Upper lobe of right lung (tissue), 1 donor: ENCODE measurements around the gene DSC3. TPM values are rescaled to one million over a fixed set of nuclear protein-coding genes. Genes with fewer than 3 reads are reported as not detected.
A peak's percentile ranks its signal among the peaks of the same experiment; 100 is the strongest.

Source experiments
- ATAC-seq: fragments of 200-7000 bp; cut with Tn5 transposase; one replicate; pipeline ENCODE4 v1.9.1; 2020; ENCODE audit warnings: mild to moderate bottlenecking, moderate library complexity
- DNase-seq: peaks from one replicate; pipeline ENCODE4 v3.0.0-alpha.2; 2020
- H3K27ac ChIP-seq: fragments of 200-600 bp; one replicate; pipeline ENCODE4 v1.8.0; 2022
- H3K27me3 ChIP-seq: fragments of 200-600 bp; one replicate; pipeline ENCODE4 v1.8.0; 2022; ENCODE audit warnings: mild to moderate bottlenecking
- H3K36me3 ChIP-seq: fragments of 200-600 bp; one replicate; pipeline ENCODE4 v1.8.0; 2022
- H3K4me1 ChIP-seq: fragments of 200-600 bp; one replicate; pipeline ENCODE4 v1.8.0; 2022
- H3K4me3 ChIP-seq: fragments of 200-600 bp; one replicate; pipeline ENCODE4 v1.8.0; 2022; ENCODE audit warnings: mild to moderate bottlenecking
- H3K9me3 ChIP-seq: fragments of 200-600 bp; one replicate; pipeline ENCODE4 v1.8.0; 2022
- intact Hi-C: fragments of 100-400 bp; cut with DNase I; formaldehyde crosslinking; loops from one replicate; pipeline ENCODE4 v1.11.0; 2022
- long read RNA-seq: library from polyadenylated mRNA; unstranded; transcript quantifications from one replicate; pipeline ENCODE4 v2.0.0, GENCODE V29; 2021
- total RNA-seq: library from RNA; stranded (reverse); fragmentation: NEBNext Ultra II Directional; extraction: Animal tissue kit (Norgen Biotek cat#: 25700); gene quantifications from one replicate; pipeline ENCODE4 v1.2.1, GENCODE V29; 2021
- TF ChIP-seq, protein P1 (sequence below): fragments of 200-600 bp; IDR thresholded peaks from one replicate; pipeline ENCODE4 v1.8.0; 2022; ENCODE audit warnings: antibody characterized with exemption
- donor health status: DM: no; HTN: yes; CAD: no; lungs with severe emphysema.

DSC3 gene
- 1.6 TPM for total RNA-seq
- long read RNA-seq, full-length matches to known transcripts: 2 of 4 reads
- long read RNA-seq, partial matches to known transcripts: 2 of 4 reads
- long read RNA-seq, other reads (novel, unspliced or antisense): 0 of 4 reads

DNA sequence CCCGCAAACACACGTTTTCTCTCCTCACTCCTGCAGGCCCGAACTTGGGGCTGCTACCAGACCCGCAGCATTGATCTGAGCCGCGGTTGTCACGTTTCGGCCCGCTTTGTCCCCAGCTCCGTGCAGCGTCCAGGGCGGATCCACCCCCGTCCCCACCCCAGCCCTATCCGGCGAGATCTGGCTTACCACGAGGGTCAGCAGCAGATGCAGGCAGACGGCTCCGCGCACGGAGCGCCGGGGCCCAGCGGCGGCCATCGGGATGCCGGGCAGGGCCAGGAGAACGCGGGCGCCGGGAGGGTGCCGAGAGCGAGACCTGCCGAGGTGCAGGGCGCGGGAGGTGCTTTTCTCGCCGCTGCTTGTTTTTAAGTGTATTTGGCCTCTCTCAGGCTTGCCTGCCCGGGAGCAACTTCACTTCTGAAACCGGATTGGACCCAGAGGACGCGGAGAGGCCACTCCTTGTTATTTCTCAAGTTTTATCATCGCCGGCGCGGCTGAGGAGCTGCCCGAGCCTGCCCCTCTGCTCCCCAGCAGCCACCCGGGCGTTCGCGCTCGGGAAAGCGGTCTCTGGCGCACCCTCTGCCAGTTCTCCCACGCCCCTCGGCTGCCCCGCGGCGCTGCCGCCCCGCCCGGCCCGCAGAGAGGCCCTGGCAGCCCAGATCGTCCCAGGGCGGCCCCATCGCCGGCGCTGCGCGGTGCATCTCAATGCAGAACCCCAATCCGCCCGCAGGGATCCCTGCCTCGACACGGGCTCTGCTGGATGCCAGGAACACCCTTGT is at the start of gene DSC3:
DSC3 (minus strand) TSS at position 337 of the 776 bp plus-strand sequence; CDS start at position 255, 82 bp downstream.
- peaks cover 62% of the 10 kb centered on the region for H3K27me3 ChIP-seq
- TF ChIP-seq, protein P1, sequence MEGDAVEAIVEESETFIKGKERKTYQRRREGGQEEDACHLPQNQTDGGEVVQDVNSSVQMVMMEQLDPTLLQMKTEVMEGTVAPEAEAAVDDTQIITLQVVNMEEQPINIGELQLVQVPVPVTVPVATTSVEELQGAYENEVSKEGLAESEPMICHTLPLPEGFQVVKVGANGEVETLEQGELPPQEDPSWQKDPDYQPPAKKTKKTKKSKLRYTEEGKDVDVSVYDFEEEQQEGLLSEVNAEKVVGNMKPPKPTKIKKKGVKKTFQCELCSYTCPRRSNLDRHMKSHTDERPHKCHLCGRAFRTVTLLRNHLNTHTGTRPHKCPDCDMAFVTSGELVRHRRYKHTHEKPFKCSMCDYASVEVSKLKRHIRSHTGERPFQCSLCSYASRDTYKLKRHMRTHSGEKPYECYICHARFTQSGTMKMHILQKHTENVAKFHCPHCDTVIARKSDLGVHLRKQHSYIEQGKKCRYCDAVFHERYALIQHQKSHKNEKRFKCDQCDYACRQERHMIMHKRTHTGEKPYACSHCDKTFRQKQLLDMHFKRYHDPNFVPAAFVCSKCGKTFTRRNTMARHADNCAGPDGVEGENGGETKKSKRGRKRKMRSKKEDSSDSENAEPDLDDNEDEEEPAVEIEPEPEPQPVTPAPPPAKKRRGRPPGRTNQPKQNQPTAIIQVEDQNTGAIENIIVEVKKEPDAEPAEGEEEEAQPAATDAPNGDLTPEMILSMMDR: no peak

DNA sequence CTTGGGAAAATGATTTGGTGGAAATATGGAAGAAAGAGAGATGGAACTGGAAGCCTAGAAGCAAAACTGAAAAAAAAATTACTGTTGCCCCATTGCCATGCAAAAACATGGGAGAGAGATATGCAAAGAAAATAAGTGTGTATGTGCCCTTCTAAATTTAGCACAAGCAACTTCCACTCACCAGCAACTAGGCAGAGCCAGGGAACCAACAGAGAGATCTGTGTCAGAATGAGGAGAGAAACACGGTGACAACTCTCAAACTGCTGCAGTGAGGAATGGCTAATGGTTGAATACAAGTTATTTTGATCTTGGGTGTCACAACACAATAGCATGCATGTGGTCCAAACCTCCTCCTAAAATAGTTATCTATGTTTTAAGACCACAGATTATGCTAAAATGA is 48.8 kb upstream of the DSC3 start:
- no peak overlapping the region for H3K4me3 ChIP-seq
- no peak for DNase-seq
- intact Hi-C loops: no loop called here
- no peaks in the 10 kb centered on the region for H3K27me3 ChIP-seq
- no peak overlapping the region for H3K27ac ChIP-seq
- peaks cover 10% of the 10 kb centered on the region for H3K36me3 ChIP-seq
- TF ChIP-seq, protein P1: no peak
- H3K4me1 ChIP-seq: no peaks in the 10 kb centered on the region
- no peak for ATAC-seq
- H3K9me3 ChIP-seq: no peaks in the 10 kb centered on the region

More for the DNA sequence above, at the start of gene DSC3:
- DNase-seq (peak; percentile 64), ATAC-seq (peak; percentile 57)
- Histone ChIP-seq H3K36me3 (no peaks in the 10 kb centered on the region), H3K4me3 (peak within 1 kb of the TSS; percentile 31), H3K9me3 (no peaks in the 10 kb centered on the region), H3K4me1 (peaks cover 4% of the 10 kb centered on the region), H3K27ac (no peak within 1 kb of the TSS)
- intact Hi-C loops: no loop called here

DNA sequence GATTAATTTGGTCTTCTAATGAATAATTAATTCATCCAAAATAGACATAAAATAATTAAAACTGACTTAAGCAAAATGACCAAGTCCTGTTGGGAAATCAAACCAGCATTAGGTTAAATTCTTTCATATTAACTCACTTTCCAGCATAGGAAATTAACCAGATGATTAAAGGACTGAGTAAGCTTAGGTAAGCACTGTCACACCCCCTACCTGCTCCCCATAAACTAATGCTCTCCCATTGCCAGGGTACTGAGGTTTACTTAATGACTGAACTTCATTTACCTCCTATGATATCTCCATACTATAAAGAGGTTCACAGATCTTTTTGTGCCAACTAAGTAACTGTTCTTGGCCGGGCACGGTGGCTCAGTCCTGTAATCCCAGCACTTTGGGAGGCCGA is 46.0 kb upstream of the DSC3 start:
- DNase-seq (no peak), ATAC-seq (no peak)
- intact Hi-C loops: no loop called here
- no peak overlapping the region for H3K27ac ChIP-seq
- H3K9me3 ChIP-seq: no peaks in the 10 kb centered on the region
- H3K36me3 ChIP-seq: peaks cover 10% of the 10 kb centered on the region
- TF ChIP-seq, protein P1: no peak
- no peak overlapping the region for H3K4me3 ChIP-seq
- no peaks in the 10 kb centered on the region for H3K27me3 ChIP-seq
- H3K4me1 ChIP-seq: no peaks in the 10 kb centered on the region

DNA sequence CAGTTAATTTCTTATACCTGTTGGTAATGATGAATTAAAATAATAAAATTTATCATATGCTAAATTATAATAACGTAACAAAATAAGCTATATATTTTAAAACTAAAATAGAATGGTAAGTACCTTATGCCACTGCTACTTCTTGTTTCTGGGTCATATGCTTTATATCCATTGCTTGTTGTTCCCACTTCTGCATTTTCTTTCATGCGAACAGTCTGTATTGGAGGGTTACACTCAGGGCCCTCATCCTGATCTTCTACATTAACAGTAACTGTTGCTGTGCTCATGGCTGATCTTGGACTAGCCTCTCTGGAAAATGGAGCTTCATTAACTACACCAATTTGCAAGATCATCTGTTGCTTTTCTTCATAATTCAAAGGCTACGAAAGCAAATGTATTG is 37.4 kb upstream of the DSC3 start:
- TF ChIP-seq, protein P1: no peak
- no peaks in the 10 kb centered on the region for H3K4me1 ChIP-seq
- no peak overlapping the region for H3K4me3 ChIP-seq
- no peaks in the 10 kb centered on the region for H3K27me3 ChIP-seq
- no peak overlapping the region for H3K27ac ChIP-seq
- no peak for DNase-seq
- no peaks in the 10 kb centered on the region for H3K36me3 ChIP-seq
- ATAC-seq: peak; percentile 64
- intact Hi-C loops: no loop called here
- H3K9me3 ChIP-seq: no peaks in the 10 kb centered on the region

DNA sequence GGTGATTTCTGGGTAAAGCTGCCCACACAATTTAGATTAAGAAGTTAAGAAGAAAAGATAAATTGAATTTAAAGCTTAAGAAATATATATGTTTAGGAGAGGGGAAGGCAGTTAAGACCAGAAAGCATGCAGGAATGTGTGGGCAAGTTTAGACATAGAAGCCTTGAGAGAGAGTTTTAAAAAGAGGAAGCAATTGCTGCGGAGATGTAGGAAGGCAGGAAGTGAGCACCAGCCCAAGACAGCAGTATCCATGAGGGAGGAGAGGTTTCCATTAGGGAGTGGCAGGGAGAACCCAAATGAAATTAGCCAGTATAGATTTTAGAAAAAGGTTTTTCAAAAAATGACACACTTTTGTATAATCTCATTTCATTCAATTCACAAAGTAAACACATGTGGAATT is 35.3 kb upstream of the DSC3 start:
- Histone ChIP-seq H3K27ac (no peak overlapping the region), H3K4me1 (no peaks in the 10 kb centered on the region), H3K9me3 (no peaks in the 10 kb centered on the region), H3K4me3 (no peak overlapping the region), H3K27me3 (no peaks in the 10 kb centered on the region), H3K36me3 (no peaks in the 10 kb centered on the region)
- TF ChIP-seq, protein P1: no peak
- no peak for DNase-seq
- intact Hi-C loops: no loop called here
- ATAC-seq: peak; percentile 62
